ENCODE measurements around the gene FPR2. TPM values are rescaled to one million over a fixed set of nuclear protein-coding genes. Genes with fewer than 3 reads are reported as not detected.

Gene FPR2
- total and polyA plus RNA-seq, 3 experiments from 2014 or later = not detected

DNA sequence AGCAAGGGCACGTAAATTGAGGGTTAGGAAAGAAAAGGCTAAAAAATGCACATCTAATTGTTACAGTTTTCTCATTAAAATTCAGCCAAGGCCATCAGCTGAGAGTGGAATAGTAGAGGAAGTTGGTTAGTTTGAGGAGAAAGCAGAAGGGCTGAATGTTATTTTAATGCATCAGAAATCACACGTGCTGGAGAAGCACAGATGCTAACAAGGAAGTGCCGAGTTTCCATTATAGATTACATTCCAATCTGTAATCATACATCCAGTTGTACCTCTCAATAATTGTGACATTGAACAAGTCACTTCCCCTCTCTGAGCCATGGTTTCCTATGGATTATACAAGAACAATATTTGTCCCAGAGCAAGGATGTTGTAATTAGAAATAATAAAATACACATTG, 59.0 kb downstream of the FPR2 start:
- peaks cover 0 to 9% of the 10 kb centered on the region in 2 donors for H3K27me3 Mint-ChIP-seq
- no peaks in the 10 kb centered on the region for H3K4me1 ChIP-seq (ENCODE audit: insufficient read depth, low read length)
- no peaks in the 10 kb centered on the region for H3K36me3 Mint-ChIP-seq
- ChIA-PET POLR2A (no interaction called here), CTCF (no interaction called here)
- H3K4me3 Mint-ChIP-seq = no peak overlapping the region
- peaks cover 3% of the 10 kb centered on the region for H3K9me3 ChIP-seq (ENCODE audit: low read length)
- H3K4me1 Mint-ChIP-seq = no peaks in the 10 kb centered on the region
- peaks cover 26 to 48% (median 33%) of the 10 kb centered on the region in 5 donors for H3K9me3 Mint-ChIP-seq
- no peaks in the 10 kb centered on the region for H3K36me3 ChIP-seq (ENCODE audit: insufficient read depth, low read length)
- no peak for DNase-seq
- no peak overlapping the region for H3K27ac Mint-ChIP-seq
- H3K27me3 ChIP-seq (ENCODE audit: insufficient read depth, low read length, poor library complexity, severe bottlenecking) = no peaks in the 10 kb centered on the region
- H3K4me3 ChIP-seq (ENCODE audit: low read length) = no peak overlapping the region
- H3K27ac ChIP-seq (ENCODE audit: low read depth, low read length) = no peak overlapping the region

Other genes with a start within 250 kb of the FPR2 start
- not detected for gene SIGLEC6, start 229.5 kb upstream of the FPR2 start, total RNA-seq
- gene SIGLEC6, start 229.5 kb upstream of the FPR2 start, polyA plus RNA-seq = not detected
- gene ZNF175, start 189.9 kb upstream of the FPR2 start, total RNA-seq = 10 to 100 TPM in 1 of 2 experiments, 1 to 10 TPM in 1; 10.0 to 11.6 TPM
- gene ZNF175, start 189.9 kb upstream of the FPR2 start, polyA plus RNA-seq = 3.2 TPM
- under 1 TPM in 1 of 2 experiments, not detected in 1; 0.13 TPM for gene SIGLEC5, start 130.8 kb upstream of the FPR2 start, total RNA-seq
- not detected for gene SIGLEC5, start 130.8 kb upstream of the FPR2 start, polyA plus RNA-seq
- under 1 TPM; 0.33 to 0.35 TPM for gene SIGLEC14, start 114.4 kb upstream of the FPR2 start, total RNA-seq
- gene SIGLEC14, start 114.4 kb upstream of the FPR2 start, polyA plus RNA-seq = not detected
- gene SPACA6, start 67.8 kb upstream of the FPR2 start, total RNA-seq = 1 to 10 TPM; 3.1 to 3.3 TPM
- gene SPACA6, start 67.8 kb upstream of the FPR2 start, polyA plus RNA-seq = 2.2 TPM
- gene HAS1, start 37.2 kb upstream of the FPR2 start, total RNA-seq = not detected
- not detected for gene HAS1, start 37.2 kb upstream of the FPR2 start, polyA plus RNA-seq
- gene FPR1, start 9.3 kb upstream of the FPR2 start, total RNA-seq = not detected
- gene FPR1, start 9.3 kb upstream of the FPR2 start, polyA plus RNA-seq = not detected
- 1 to 10 TPM; 1.1 to 1.3 TPM for gene FPR3, start 34.0 kb downstream of the FPR2 start, total RNA-seq
- gene FPR3, start 34.0 kb downstream of the FPR2 start, polyA plus RNA-seq = not detected
- gene ZNF577, start 126.8 kb downstream of the FPR2 start, total RNA-seq = 1 to 10 TPM; 4.6 to 4.8 TPM
- 5.2 TPM for gene ZNF577, start 126.8 kb downstream of the FPR2 start, polyA plus RNA-seq
- 10 to 100 TPM; 12.3 to 13.5 TPM for gene ZNF649, start 143.8 kb downstream of the FPR2 start, total RNA-seq
- gene ZNF649, start 143.8 kb downstream of the FPR2 start, polyA plus RNA-seq = 7.2 TPM
- gene ZNF613, start 166.3 kb downstream of the FPR2 start, total RNA-seq = 1 to 10 TPM; 3.5 to 4.6 TPM
- 3.5 TPM for gene ZNF613, start 166.3 kb downstream of the FPR2 start, polyA plus RNA-seq
- 1 to 10 TPM; 9.0 to 10.0 TPM for gene ZNF350, start 225.7 kb downstream of the FPR2 start, total RNA-seq
- gene ZNF350, start 225.7 kb downstream of the FPR2 start, polyA plus RNA-seq = 19.4 TPM
- 1 to 10 TPM; 7.6 to 8.8 TPM for gene ZNF615, start 247.0 kb downstream of the FPR2 start, total RNA-seq
- 9.6 TPM for gene ZNF615, start 247.0 kb downstream of the FPR2 start, polyA plus RNA-seq